GM21786 (cell line): Measurements from ENCODE around the gene ST3GAL2.

ENCODE experiments used
- ATAC-seq: cut with Tn5 transposase; IDR thresholded peaks from one replicate; pipeline ENCODE4 v1.9.1; 2021; ENCODE audit not compliant: unreplicated experiment

Gene ST3GAL2

GRCh38 chr16:70438969-70439862 lies at the start of gene ST3GAL2:
ST3GAL2 (minus strand) TSS chr16:70439100; CDS start chr16:70398530, 40,570 bp downstream.
- peak; percentile 82 for ATAC-seq

DNA sequence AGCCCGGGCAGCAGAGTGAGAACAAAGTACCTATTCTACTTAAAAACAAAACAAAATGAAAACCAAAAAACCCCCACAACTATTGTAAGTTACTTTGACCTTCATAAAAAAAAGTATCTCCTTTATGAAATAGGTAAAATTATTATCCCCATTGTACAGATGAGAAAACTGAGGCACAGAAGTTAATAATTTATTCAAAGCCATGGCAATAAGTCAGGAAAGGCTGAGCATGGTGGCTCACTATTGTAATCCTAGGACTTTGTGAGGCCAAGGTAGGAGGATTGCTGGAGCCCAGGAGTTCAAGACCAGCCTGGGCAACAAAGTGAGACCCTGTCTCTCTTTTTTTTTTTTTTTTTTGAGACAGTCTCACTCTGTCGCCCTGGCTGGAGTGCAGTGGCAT lies 46.0 kb upstream of the ST3GAL2 start:
- ATAC-seq = no peak

GRCh38 chr16:70483426-70483825 lies 44.5 kb upstream of the ST3GAL2 start:
- ATAC-seq = peak; percentile 84

DNA sequence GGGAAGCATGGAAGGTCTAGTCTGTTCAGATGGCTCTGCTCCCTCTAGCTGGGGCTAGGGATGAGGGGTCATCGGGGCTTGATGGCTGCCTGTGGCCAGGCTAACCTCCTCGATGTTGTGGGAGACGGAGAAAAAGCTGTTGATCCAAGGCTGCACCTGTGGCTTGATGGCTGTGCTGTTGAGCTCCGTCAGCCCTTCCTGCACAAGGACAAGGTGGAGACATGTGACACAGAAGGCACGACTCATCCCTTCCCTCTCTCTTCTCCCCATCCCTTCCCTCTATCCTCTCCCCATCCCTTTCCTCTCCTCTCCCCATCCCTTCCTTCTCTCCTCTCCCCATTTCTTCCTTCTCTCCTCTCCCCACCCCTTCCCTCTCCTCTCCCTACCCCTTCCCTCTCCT lies 43.7 kb upstream of the ST3GAL2 start:
- no peak for ATAC-seq

GRCh38 chr16:70481929-70482536 lies 43.1 kb upstream of the ST3GAL2 start:
- no peak for ATAC-seq

DNA sequence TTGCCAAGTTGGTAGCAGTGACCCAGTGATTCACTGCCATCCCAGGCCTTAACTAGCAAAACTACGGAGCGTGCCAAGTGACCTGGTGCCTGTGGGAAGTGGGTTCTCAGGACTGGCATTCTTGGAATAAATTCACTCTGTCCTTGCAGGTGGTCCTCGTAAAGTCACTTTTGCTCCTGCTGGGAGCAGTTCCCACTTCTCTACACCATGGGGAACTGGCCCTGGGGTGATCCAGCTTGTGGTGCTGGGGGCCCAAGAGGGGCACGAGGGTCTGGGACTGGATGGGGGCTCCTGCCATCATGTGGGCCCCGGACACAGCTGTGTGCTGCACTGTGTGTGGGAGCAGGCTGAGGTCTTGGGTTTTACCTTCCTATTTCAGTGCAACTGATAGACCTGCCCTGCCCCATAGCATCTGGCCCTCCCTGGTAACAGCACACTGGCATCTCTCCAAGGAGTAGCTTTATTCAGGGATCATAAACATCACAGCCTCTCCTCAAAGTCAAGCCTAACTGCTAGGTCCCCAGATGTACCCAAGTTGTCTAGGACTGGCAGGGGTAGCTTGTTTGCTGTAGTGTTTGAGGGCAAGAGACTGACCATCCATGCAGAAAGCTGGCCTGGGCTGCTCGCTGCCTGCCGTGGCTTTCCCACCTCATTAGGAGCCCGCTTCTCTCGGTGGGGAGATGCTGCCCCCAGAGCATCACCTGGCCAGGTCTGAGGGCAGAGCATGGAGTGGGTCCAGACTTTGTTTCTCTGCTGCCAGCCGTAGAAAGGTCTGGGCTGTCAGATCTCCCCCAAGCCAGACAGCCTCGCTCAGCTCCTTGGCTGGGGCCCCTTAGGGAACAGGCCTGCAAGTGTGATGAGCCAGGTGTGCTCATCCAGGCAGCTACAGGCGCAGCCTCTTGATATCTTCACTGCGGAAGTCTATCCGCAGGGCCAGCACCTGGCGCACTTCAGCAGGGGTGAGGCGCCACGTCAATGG lies 41.5 kb upstream of the ST3GAL2 start:
- ATAC-seq = no peak

GRCh38 chr16:70478912-70479341 lies 40.0 kb upstream of the ST3GAL2 start:
- ATAC-seq = no peak

- ATAC-seq = no peak
These were observed 39.3 kb upstream of the ST3GAL2 start for GRCh38 chr16:70478169-70478568.

DNA sequence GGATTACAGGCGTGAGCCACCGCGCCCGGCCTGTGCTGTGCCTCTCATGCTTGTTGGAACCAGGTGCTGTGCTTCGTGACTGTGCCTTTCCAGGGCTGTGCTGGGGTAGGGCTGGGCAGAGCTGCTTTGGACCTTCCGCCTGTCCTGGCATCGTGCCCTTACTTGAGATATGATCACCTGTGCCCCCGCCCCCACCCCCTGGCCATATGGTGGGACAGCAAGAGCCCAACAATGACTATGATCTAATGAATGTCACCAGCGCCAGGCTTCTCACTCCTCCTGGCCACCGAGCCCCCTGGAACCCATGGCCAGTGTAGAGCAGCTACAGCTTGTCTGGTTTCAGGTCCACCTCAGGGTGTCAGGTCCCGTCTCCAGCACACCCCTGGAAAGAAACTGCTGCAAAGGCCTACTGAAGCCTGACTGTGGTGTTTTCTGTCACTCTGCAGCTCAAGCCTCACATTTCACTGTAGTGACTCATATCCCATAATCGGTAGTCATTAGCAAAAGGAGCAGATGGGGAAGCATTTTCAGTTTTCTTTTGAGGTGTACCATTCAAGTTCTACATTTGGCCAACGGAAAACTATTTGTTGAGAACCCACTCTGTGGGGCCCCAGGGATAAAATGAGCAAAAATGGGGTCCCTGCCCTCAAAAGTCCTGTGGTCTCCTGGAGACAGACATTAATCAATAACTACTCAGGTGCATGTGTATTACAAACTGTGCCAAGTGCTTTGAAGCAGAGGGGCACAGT lies 37.5 kb upstream of the ST3GAL2 start:
- peak; percentile 93 for ATAC-seq

DNA sequence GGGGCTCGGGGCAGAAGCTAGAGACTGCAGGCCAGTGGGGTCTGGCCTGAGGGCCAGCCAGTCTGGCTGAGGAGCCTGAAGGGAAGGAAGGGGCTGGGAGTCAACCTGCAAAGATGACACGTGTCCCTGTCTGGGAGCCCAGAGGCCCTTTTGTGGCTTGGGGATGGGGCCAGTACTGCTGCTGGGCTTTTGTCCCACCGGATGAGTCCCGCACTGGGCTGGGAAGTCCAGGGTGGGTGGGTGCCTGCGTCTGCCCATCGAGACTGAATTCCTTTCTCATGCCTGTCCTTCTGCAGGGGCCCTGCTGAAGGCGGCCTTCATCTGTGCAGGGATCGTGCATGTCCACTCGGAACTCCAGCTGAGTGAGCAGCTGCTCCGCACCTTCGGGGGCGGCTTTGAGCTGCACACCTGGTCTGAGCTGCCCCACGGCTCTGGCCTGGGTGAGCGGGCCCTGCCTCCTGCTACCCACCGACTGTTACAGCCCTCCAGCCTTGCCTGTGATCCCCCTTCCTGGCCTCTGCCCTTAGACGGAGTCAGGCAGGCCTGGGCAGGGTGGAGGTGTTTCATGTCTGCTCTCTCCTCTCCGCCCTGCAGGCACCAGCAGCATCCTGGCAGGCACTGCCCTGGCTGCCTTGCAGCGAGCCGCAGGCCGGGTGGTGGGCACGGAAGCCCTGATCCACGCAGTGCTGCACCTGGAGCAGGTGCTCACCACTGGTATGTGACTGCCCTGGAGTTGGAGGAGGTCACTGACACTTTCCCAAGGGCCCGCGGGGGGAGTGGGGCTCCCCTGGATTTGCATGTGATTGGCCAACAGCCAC lies 36.4 kb upstream of the ST3GAL2 start:
- ATAC-seq = no peak

- no peak for ATAC-seq
These were observed 35.6 kb upstream of the ST3GAL2 start for GRCh38 chr16:70474320-70475053.

GRCh38 chr16:70473446-70474319 lies 34.8 kb upstream of the ST3GAL2 start:
- no peak for ATAC-seq

- no peak for ATAC-seq
These were observed 34.0 kb upstream of the ST3GAL2 start for GRCh38 chr16:70472786-70473433.

DNA sequence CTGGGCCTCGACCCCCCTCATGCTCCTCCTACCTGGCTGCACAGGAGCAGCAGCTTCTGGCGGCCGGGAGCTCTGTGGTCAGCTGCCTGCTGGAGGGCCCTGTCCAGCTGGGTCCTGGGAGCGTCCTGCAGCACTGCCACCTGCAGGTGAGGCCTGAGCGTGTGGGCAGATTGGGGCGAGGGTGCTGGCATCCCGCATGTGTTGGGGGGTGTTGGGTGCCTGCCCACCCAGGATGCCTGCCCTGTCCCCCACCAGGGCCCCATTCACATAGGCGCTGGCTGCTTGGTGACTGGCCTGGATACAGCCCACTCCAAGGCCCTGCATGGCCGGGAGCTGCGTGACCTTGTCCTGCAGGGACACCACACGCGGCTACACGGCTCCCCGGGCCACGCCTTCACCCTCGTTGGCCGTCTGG lies 32.0 kb upstream of the ST3GAL2 start:
- ATAC-seq = no peak

DNA sequence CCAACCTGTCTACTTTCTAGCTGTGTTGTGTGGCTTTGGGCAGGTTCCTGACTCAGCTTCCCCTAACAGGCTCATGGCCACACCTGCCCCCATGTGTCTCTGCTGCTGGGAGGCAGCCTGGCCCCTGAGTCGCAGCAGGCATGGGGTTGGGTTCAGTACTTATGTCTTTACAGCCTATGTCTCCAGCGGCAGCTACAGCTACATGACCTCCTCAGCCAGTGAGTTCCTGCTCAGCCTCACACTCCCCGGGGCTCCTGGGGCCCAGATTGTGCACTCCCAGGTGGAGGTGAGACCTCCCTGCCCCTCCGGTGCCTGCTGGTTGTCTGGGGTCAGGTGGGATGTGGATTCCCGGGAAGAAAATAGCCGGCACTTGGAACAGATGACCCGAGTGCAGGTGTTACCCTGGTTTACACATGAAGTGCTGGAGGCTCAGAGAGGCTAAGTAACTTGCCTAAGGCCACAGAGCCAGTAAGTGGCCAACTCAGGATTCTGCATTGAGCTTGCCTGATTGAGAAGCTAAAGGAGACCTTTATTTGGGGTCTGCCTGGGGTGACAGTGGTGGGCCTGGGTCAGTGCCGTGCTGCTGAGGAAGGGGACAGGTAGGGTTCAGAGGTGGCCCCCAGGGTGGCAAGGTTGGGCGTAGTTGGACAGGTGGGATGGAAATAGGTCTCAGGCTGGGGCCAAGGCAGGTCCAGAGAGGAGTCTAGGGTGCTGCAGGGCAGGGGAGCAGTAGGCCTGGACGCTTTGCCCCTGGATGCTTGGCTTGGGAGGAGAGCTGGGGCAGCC lies 31.4 kb upstream of the ST3GAL2 start:
- ATAC-seq = no peak

DNA sequence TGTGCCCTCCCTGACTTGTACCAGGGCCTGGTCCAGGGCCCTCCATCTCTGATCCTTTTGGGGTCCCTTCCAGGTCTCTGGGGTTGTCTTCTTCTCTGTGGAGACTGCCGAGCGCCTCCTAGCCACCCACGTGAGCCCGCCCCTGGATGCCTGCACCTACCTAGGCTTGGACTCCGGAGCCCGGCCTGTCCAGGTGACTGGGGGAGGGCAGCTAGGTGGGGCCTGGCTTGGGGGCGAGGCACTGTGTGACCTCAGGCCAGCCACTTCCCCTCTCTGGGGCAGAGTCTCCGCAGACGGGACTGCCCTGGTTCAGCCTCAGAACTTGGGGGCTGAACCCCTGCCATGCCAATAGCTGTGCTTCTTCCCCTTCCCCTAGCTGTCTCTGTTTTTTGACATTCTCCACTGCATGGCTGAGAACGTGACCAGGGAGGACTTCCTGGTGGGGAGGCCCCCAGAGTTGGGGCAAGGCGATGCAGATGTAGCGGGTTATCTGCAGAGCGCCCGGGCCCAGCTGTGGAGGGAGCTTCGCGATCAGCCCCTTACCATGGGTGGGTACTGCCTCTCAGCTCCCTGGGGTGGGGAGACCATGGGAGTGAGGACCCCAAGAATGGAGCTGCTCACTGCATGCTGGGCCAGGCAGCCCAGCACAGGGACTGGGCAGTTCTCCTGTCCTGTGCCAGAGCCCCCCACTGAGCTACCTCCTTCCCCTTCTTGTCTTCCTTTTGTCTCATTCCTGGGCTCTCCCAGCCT lies 30.1 kb upstream of the ST3GAL2 start:
- no peak for ATAC-seq
